Loucy (cell line): ENCODE data around the gene MTSS2.

Experiments used
- EZH2phosphoT487 ChIP-seq: fragments of 200-600 bp; IDR thresholded peaks from 2 replicates; pipeline ENCODE4 v1.6.1; 2018; ENCODE audit warnings: antibody characterized with exemption, mild to moderate bottlenecking, moderate library complexity, borderline replicate concordance
- TF ChIP-seq, protein P1 (sequence below): fragments of 200-600 bp; sonication (generic); conservative IDR thresholded peaks from 2 replicates; pipeline ENCODE4 v1.5.1; 2014; ENCODE audit warnings: mild to moderate bottlenecking, antibody characterized with exemption, low read length

- TF ChIP-seq, protein P1, sequence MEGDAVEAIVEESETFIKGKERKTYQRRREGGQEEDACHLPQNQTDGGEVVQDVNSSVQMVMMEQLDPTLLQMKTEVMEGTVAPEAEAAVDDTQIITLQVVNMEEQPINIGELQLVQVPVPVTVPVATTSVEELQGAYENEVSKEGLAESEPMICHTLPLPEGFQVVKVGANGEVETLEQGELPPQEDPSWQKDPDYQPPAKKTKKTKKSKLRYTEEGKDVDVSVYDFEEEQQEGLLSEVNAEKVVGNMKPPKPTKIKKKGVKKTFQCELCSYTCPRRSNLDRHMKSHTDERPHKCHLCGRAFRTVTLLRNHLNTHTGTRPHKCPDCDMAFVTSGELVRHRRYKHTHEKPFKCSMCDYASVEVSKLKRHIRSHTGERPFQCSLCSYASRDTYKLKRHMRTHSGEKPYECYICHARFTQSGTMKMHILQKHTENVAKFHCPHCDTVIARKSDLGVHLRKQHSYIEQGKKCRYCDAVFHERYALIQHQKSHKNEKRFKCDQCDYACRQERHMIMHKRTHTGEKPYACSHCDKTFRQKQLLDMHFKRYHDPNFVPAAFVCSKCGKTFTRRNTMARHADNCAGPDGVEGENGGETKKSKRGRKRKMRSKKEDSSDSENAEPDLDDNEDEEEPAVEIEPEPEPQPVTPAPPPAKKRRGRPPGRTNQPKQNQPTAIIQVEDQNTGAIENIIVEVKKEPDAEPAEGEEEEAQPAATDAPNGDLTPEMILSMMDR: no peak
- TF ChIP-seq EZH2phosphoT487: no peak
Observed at GRCh38 chr16:70715860-70716357, 30.1 kb upstream of the MTSS2 start.
